ENCODE data around the gene FAM210A. TPM values are rescaled to one million over a fixed set of nuclear protein-coding genes. Genes with fewer than 3 reads are reported as not detected.

Gene FAM210A, protein sequence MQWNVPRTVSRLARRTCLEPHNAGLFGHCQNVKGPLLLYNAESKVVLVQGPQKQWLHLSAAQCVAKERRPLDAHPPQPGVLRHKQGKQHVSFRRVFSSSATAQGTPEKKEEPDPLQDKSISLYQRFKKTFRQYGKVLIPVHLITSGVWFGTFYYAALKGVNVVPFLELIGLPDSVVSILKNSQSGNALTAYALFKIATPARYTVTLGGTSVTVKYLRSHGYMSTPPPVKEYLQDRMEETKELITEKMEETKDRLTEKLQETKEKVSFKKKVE
- 16.7 to 27.0 TPM (median 23.6 TPM) in 5 replicates for total RNA-seq (2022; extraction: Qiagen RNA extraction; ENCODE audit: low read depth)

DNA sequence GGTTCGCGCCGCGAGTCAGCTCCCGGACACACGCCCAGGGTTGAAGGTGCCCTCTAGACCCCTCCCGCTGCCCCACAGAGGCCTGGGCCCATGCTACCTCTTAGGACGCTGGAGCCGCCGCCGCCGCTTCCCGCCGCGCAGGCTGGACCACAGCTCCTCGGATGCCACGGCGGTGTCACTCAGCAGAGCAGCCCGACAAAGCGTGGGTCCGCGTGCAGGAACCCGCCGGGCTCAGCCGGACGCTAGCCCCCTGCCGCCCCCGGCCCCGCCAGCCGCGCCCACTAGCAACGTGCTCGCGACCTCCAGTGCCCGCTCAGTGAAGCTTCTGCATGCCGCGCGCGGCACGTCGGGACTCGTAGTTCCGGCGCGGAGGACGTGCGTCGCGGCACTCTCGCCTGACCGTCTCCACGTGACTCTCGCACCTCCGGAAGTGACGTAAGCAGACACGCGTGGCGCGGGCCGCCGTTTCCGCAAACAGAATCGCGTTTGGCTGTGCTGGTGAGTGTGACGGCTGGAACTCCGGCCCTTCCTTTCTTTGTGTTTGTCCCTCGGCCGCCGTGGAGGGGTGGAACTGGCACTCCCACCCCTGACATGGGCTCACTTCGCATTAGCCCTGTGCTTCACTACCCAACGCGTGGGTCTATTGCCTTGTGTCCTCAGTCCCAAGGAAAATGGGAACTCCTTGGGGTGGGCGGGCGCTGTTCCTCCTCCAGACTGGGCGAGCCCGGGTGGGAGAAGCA lies at the start of gene FAM210A, which contains the start of gene RNMT:
Gene FAM210A (minus strand): TSS at position 327 of the 740 bp plus-strand sequence. CDS start 44,481 bp downstream, outside the sequence.
Gene RNMT (plus strand): TSS at position 442 of the 740 bp plus-strand sequence. CDS start 4,845 bp downstream, outside the sequence.

Other genes with a start within 250 kb of the FAM210A start
- gene RNMT, start 115 bp upstream of the FAM210A start, total RNA-seq (2022; extraction: Qiagen RNA extraction; ENCODE audit: low read depth) = 18.2 to 21.0 TPM (median 18.8 TPM) in 5 replicates
- 0.07 TPM in 1 of 5 replicates, not detected in the others for gene MC5R, start 97.6 kb upstream of the FAM210A start, total RNA-seq (2022; extraction: Qiagen RNA extraction; ENCODE audit: low read depth)
- not detected in 5 replicates for gene MC2R, start 189.0 kb upstream of the FAM210A start, total RNA-seq (2022; extraction: Qiagen RNA extraction; ENCODE audit: low read depth)